MG63 (cell line): ENCODE results near the gene DAPK1. TPM values are rescaled to one million over a fixed set of nuclear protein-coding genes. Genes with fewer than 3 reads are reported as not detected.

ENCODE experiments used
- DNase-seq: peaks from one replicate; pipeline ENCODE4 v3.0.0-alpha.2; 2020
- H3K27me3 ChIP-seq: fragments of 250-450 bp; sonication (Bioruptor Pico); 2 replicates; pipeline ENCODE4 v1.5.1; 2020; ENCODE audit warnings: mild to moderate bottlenecking, moderate library complexity
- H3K36me3 ChIP-seq: fragments of 250-450 bp; sonication (Bioruptor Pico); 2 replicates; pipeline ENCODE4 v1.5.1; 2020; ENCODE audit warnings: mild to moderate bottlenecking, moderate library complexity
- H3K4me3 ChIP-seq: fragments of 250-450 bp; sonication (Bioruptor Pico); 2 replicates; pipeline ENCODE4 v1.5.1; 2020; ENCODE audit warnings: mild to moderate bottlenecking, moderate library complexity
- H3K9me3 ChIP-seq: fragments of 250-450 bp; sonication (Bioruptor Pico); 2 replicates; pipeline ENCODE4 v1.5.1; 2020; ENCODE audit warnings: mild to moderate bottlenecking, moderate library complexity
- total RNA-seq: library from RNA; depleted of rRNA; stranded (reverse); fragments of >200 nt; shearing (Covaris generic); gene quantifications from 2 replicates; pipeline ENCODE4 v1.2.3, GENCODE V29; 2014; ENCODE audit warnings: low replicate concordance

Gene DAPK1
- total RNA-seq, 1 experiment from 2014 or later: 36.4 TPM

- Histone ChIP-seq H3K36me3 (no peaks in the 10 kb centered on the region), H3K9me3 (no peaks in the 10 kb centered on the region), H3K4me3 (no peak overlapping the region), H3K27me3 (no peaks in the 10 kb centered on the region)
- no peak for DNase-seq
Observed at GRCh38 chr9:87717456-87717855, 219.8 kb downstream of the DAPK1 start.

GRCh38 chr9:87718231-87718630 lies 220.6 kb downstream of the DAPK1 start:
- H3K36me3 ChIP-seq: no peaks in the 10 kb centered on the region
- DNase-seq: no peak
- no peaks in the 10 kb centered on the region for H3K27me3 ChIP-seq
- H3K4me3 ChIP-seq: no peak overlapping the region
- no peaks in the 10 kb centered on the region for H3K9me3 ChIP-seq

GRCh38 chr9:87718852-87719612 lies 221.4 kb downstream of the DAPK1 start:
- H3K27me3 ChIP-seq: no peaks in the 10 kb centered on the region
- H3K36me3 ChIP-seq: no peaks in the 10 kb centered on the region
- no peak overlapping the region for H3K4me3 ChIP-seq
- no peaks in the 10 kb centered on the region for H3K9me3 ChIP-seq
- DNase-seq: no peak

GRCh38 chr9:87720173-87720572 lies 222.5 kb downstream of the DAPK1 start:
- Histone ChIP-seq H3K27me3 (no peaks in the 10 kb centered on the region), H3K4me3 (no peak overlapping the region), H3K36me3 (no peaks in the 10 kb centered on the region), H3K9me3 (no peaks in the 10 kb centered on the region)
- DNase-seq: no peak

- no peaks in the 10 kb centered on the region for H3K9me3 ChIP-seq
Observed at GRCh38 chr9:87722393-87723088, 224.9 kb downstream of the DAPK1 start.

GRCh38 chr9:87725356-87725899 lies 227.8 kb downstream of the DAPK1 start:
- peaks cover 28% of the 10 kb centered on the region for H3K36me3 ChIP-seq
- no peaks in the 10 kb centered on the region for H3K27me3 ChIP-seq
- DNase-seq: no peak
- H3K4me3 ChIP-seq: peak overlapping the region; percentile 80
- H3K9me3 ChIP-seq: no peaks in the 10 kb centered on the region

More at GRCh38 chr9:87722393-87723088, 224.9 kb downstream of the DAPK1 start:
- Histone ChIP-seq H3K27me3 (no peaks in the 10 kb centered on the region), H3K4me3 (no peak overlapping the region), H3K36me3 (peaks cover 1% of the 10 kb centered on the region; the same call in 1 of the 2 replicates)
- DNase-seq: no peak

GRCh38 chr9:87725900-87726709 lies 228.4 kb downstream of the DAPK1 start, which contains the start of gene CTSL:
TSS of gene CTSL (plus strand) at chr9:87726119. CDS start at chr9:87727604, 1,485 bp downstream.
- no peaks in the 10 kb centered on the region for H3K27me3 ChIP-seq
- peak; percentile 88 for DNase-seq
- H3K4me3 ChIP-seq: peak within 1 kb of the TSS; percentile 80
- peaks cover 34% of the 10 kb centered on the region for H3K36me3 ChIP-seq
- H3K9me3 ChIP-seq: no peaks in the 10 kb centered on the region

GRCh38 chr9:87729246-87729645 lies 231.6 kb downstream of the DAPK1 start:
- no peak for DNase-seq
- Histone ChIP-seq H3K4me3 (no peak overlapping the region), H3K36me3 (peaks cover 40% of the 10 kb centered on the region), H3K27me3 (no peaks in the 10 kb centered on the region), H3K9me3 (no peaks in the 10 kb centered on the region)

GRCh38 chr9:87731321-87731720 lies 233.7 kb downstream of the DAPK1 start:
- DNase-seq: no peak
- H3K9me3 ChIP-seq: no peaks in the 10 kb centered on the region
- peaks cover 40% of the 10 kb centered on the region for H3K36me3 ChIP-seq
- no peaks in the 10 kb centered on the region for H3K27me3 ChIP-seq
- no peak overlapping the region for H3K4me3 ChIP-seq

- H3K27me3 ChIP-seq: no peaks in the 10 kb centered on the region
- H3K9me3 ChIP-seq: no peaks in the 10 kb centered on the region
- H3K36me3 ChIP-seq: peaks cover 40% of the 10 kb centered on the region
- H3K4me3 ChIP-seq: no peak overlapping the region
- no peak for DNase-seq
Observed at GRCh38 chr9:87732344-87732743, 234.7 kb downstream of the DAPK1 start.

- no peaks in the 10 kb centered on the region for H3K27me3 ChIP-seq
- peaks cover 37% of the 10 kb centered on the region for H3K36me3 ChIP-seq
- H3K9me3 ChIP-seq: no peaks in the 10 kb centered on the region
- H3K4me3 ChIP-seq: no peak overlapping the region
- no peak for DNase-seq
Observed at GRCh38 chr9:87732756-87733155, 235.1 kb downstream of the DAPK1 start.

- H3K36me3 ChIP-seq: peaks cover 30% of the 10 kb centered on the region
- H3K4me3 ChIP-seq: no peak overlapping the region
- no peaks in the 10 kb centered on the region for H3K9me3 ChIP-seq
- H3K27me3 ChIP-seq: no peaks in the 10 kb centered on the region
- DNase-seq: no peak
Observed at GRCh38 chr9:87733273-87734052, 235.8 kb downstream of the DAPK1 start.

- DNase-seq: no peak
- no peaks in the 10 kb centered on the region for H3K9me3 ChIP-seq
- H3K36me3 ChIP-seq: peaks cover 23% of the 10 kb centered on the region
- no peaks in the 10 kb centered on the region for H3K27me3 ChIP-seq
- no peak overlapping the region for H3K4me3 ChIP-seq
Observed at GRCh38 chr9:87734106-87734505, 236.4 kb downstream of the DAPK1 start.

- H3K9me3 ChIP-seq: peaks cover 14% of the 10 kb centered on the region
- DNase-seq: no peak
- H3K27me3 ChIP-seq: no peaks in the 10 kb centered on the region
- H3K36me3 ChIP-seq: no peaks in the 10 kb centered on the region
- H3K4me3 ChIP-seq: no peak overlapping the region
Observed at GRCh38 chr9:87739546-87739945, 241.9 kb downstream of the DAPK1 start.

GRCh38 chr9:87740209-87740608 lies 242.5 kb downstream of the DAPK1 start:
- no peaks in the 10 kb centered on the region for H3K27me3 ChIP-seq
- DNase-seq: no peak
- H3K36me3 ChIP-seq: no peaks in the 10 kb centered on the region
- no peak overlapping the region for H3K4me3 ChIP-seq
- peaks cover 14% of the 10 kb centered on the region for H3K9me3 ChIP-seq

GRCh38 chr9:87741326-87741725 lies 243.7 kb downstream of the DAPK1 start:
- DNase-seq: no peak
- Histone ChIP-seq H3K4me3 (no peak overlapping the region), H3K27me3 (no peaks in the 10 kb centered on the region), H3K9me3 (peaks cover 14% of the 10 kb centered on the region), H3K36me3 (no peaks in the 10 kb centered on the region)
